ENCODE data around the gene CHRNB4. TPM values are rescaled to one million over a fixed set of nuclear protein-coding genes. Genes with fewer than 3 reads are reported as not detected.

CHRNB4 gene
- total RNA-seq, 1 donor from 2014 or later, result 0.10 TPM

DNA sequence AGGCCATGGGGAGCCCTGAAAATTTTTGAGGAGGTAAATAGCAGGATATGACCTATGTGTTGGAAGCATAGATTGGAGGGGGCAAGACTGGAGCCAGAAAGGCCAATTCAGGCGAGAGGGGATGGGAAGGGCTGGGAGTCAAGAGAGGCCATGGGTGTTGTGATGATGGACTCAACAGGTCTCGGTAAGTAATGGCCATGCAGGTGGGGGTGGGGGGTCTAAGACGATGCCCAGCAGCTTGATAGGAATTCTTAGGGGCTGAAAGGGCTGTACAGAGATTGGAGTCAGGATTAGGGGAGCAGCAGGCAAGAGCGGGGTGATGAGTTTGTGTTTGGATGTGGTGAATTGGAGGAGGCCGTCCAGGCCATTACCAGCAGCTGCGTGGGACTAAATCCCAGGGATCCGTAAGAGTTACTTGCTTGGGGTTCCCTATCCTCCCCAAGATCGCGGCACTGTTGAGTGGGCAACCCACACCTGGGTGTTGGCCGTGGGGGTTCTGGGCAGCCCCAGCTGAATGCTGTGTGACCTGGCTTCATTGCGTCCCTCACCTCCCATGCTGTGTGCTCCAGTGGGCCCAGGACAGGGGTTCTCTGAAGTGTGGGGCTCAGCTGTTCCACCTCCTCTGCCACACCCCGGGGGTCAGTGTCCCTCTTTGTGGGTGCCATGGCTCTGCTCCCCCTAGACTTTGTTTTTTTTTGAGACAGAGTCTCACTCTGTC is 41.8 kb upstream of the CHRNB4 start:
- Mint-ChIP-seq H3K4me1 (ENCODE audit: low read depth) (no peaks in the 10 kb centered on the region), H3K27me3 (ENCODE audit: low read depth) (peaks cover 3% of the 10 kb centered on the region), H3K36me3 (ENCODE audit: low read depth) (no peaks in the 10 kb centered on the region), H3K4me3 (ENCODE audit: unreplicated experiment) (no peak overlapping the region), H3K9me3 (ENCODE audit: low read depth) (no peaks in the 10 kb centered on the region), H3K27ac (ENCODE audit: unreplicated experiment) (no peak overlapping the region)
- DNase-seq (ENCODE audit: low spot score), result no peak
- TF ChIP-seq, protein P1, sequence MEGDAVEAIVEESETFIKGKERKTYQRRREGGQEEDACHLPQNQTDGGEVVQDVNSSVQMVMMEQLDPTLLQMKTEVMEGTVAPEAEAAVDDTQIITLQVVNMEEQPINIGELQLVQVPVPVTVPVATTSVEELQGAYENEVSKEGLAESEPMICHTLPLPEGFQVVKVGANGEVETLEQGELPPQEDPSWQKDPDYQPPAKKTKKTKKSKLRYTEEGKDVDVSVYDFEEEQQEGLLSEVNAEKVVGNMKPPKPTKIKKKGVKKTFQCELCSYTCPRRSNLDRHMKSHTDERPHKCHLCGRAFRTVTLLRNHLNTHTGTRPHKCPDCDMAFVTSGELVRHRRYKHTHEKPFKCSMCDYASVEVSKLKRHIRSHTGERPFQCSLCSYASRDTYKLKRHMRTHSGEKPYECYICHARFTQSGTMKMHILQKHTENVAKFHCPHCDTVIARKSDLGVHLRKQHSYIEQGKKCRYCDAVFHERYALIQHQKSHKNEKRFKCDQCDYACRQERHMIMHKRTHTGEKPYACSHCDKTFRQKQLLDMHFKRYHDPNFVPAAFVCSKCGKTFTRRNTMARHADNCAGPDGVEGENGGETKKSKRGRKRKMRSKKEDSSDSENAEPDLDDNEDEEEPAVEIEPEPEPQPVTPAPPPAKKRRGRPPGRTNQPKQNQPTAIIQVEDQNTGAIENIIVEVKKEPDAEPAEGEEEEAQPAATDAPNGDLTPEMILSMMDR (IDR thresholded peaks at IDR 0.05), result no peak

DNA sequence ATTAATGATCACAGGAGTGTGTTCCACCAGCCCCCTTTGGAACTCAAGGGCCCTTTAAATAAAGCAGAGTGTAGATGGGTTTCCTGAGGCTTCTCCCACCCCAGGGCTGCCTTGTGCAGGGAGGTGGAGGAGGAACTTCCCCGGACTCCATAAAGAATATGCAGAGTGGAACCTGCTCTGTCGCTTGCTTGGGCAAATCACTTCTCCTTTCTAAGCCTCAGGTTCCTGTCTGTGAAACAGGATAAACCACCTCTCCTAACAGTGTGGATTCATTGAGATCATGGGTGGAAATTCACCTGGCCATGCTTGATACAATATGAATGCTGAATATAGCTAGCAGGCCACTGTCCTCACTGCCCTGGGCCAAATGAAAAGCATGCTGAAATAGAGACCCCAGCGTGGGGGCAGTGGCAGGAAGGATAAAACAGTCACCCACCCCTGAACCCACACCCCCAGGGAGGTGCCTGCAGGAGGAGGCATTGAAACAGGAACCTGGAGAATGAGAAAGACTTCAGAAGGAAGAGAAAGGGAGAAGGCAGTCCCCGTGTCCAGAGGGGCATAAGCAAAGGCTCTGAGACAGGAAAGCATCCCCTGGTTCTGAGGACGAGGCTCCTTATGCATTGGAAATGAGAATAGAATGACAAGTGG is 41.1 kb upstream of the CHRNB4 start:
- H3K27me3 Mint-ChIP-seq (ENCODE audit: low read depth), result peaks cover 3% of the 10 kb centered on the region
- no peaks in the 10 kb centered on the region for H3K36me3 Mint-ChIP-seq (ENCODE audit: low read depth)
- TF ChIP-seq, protein P1 (IDR thresholded peaks at IDR 0.05), result no peak
- no peaks in the 10 kb centered on the region for H3K9me3 Mint-ChIP-seq (ENCODE audit: low read depth)
- H3K4me1 Mint-ChIP-seq (ENCODE audit: low read depth), result no peaks in the 10 kb centered on the region
- H3K27ac Mint-ChIP-seq (ENCODE audit: unreplicated experiment), result no peak overlapping the region
- DNase-seq (ENCODE audit: low spot score), result no peak
- no peak overlapping the region for H3K4me3 Mint-ChIP-seq (ENCODE audit: unreplicated experiment)

DNA sequence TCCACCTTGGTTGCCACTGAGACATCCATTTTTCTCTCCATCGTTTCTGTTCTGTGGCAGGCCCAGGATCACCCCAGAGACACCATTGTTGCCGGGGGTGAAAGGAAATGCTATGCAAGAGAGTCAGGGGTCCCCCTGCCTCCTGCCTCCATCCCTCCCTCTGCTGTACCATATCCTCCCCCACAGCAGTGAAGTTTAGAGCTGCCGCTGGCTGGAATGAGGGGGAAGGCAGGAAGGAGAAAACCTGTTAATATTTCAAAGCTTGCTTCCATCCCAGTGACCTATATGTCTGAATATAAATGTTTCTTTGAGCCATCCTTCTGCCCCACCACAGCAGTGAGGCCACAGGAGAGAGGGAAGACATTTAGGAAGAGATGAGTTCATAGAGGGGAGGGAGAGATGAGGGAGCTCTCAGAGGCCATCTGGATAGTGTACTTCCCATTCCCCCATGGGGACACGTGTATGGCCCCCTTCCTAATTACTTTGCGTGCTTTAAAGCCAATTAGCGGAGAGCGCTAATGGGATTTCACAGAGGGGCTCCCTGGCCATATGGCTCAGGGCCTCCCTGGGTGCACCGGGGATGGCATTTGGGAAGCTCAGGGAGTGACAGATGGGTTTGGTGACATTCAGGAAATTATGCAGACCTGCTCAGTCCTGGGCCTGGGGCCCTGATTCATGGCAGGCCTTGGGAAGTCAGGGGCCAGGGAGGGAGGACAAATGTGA is 40.4 kb upstream of the CHRNB4 start:
- no peak overlapping the region for H3K27ac Mint-ChIP-seq (ENCODE audit: unreplicated experiment)
- no peak for DNase-seq (ENCODE audit: low spot score)
- H3K27me3 Mint-ChIP-seq (ENCODE audit: low read depth), result peaks cover 2% of the 10 kb centered on the region
- TF ChIP-seq, protein P1 (IDR thresholded peaks at IDR 0.05), result no peak
- no peaks in the 10 kb centered on the region for H3K36me3 Mint-ChIP-seq (ENCODE audit: low read depth)
- no peak overlapping the region for H3K4me3 Mint-ChIP-seq (ENCODE audit: unreplicated experiment)
- no peaks in the 10 kb centered on the region for H3K9me3 Mint-ChIP-seq (ENCODE audit: low read depth)
- H3K4me1 Mint-ChIP-seq (ENCODE audit: low read depth), result no peaks in the 10 kb centered on the region

DNA sequence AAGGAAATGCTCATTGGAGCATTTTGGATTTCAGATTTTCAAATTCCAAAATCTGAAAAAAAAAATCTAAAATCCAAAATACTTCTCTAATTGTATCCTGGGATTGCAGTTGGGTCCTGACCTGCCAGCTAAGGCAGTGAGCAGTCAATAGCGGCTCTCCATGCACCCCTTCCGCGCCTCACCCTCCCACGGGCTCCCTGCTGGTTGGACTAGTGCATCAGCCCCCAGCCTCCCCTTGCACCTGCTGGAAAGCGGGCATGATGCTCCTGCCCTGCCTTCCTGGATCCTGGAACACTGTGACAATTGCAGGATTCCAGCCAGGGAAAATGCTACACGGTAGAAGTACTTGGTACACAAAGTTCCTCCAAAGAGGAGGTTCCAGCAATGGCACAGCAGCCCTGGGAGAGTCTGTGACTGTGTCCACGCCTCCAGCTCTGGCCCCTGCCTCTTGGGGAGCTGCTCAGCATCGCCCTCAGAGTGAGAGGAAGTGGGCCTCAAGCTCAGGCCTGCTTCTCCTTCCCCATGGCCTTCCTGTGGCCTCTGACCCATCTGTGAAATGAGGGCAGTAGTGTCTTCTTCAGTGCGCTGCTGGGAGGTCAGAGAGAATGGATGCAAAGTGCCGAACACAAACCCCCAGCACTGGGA is 39.5 kb upstream of the CHRNB4 start:
- TF ChIP-seq, protein P1 (IDR thresholded peaks at IDR 0.05), result no peak
- no peak for DNase-seq (ENCODE audit: low spot score)
- Mint-ChIP-seq H3K27ac (ENCODE audit: unreplicated experiment) (no peak overlapping the region), H3K4me3 (ENCODE audit: unreplicated experiment) (no peak overlapping the region), H3K4me1 (ENCODE audit: low read depth) (no peaks in the 10 kb centered on the region), H3K9me3 (ENCODE audit: low read depth) (no peaks in the 10 kb centered on the region), H3K36me3 (ENCODE audit: low read depth) (no peaks in the 10 kb centered on the region), H3K27me3 (ENCODE audit: low read depth) (no peaks in the 10 kb centered on the region)

DNA sequence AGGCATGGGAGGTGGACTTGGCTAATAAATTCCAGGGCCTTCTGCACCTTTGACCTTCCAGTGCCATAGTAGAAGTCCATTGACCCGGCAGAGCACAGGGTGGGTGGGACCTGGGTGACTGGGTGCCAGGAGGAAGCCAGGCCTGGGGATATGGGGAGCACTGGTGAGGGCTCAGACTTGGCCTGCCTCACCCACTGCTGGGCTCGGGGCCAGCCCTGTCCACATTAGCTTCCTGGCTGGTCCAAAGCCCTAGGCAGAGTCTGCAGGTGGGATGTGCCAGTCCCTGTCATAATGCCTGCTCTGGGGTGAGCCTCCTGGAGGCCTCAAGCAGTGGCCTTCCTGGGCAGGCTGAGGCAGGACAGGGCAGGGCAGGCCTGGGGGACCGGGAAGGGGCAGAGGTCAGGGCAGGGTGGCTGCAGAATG is 38.1 kb upstream of the CHRNB4 start:
- Mint-ChIP-seq H3K4me3 (ENCODE audit: unreplicated experiment) (no peak overlapping the region), H3K27ac (ENCODE audit: unreplicated experiment) (no peak overlapping the region), H3K4me1 (ENCODE audit: low read depth) (no peaks in the 10 kb centered on the region), H3K27me3 (ENCODE audit: low read depth) (no peaks in the 10 kb centered on the region), H3K9me3 (ENCODE audit: low read depth) (no peaks in the 10 kb centered on the region), H3K36me3 (ENCODE audit: low read depth) (no peaks in the 10 kb centered on the region)
- TF ChIP-seq, protein P1 (IDR thresholded peaks at IDR 0.05), result no peak
- DNase-seq (ENCODE audit: low spot score), result no peak
